Measurements from ENCODE around the gene GATC.

DNA sequence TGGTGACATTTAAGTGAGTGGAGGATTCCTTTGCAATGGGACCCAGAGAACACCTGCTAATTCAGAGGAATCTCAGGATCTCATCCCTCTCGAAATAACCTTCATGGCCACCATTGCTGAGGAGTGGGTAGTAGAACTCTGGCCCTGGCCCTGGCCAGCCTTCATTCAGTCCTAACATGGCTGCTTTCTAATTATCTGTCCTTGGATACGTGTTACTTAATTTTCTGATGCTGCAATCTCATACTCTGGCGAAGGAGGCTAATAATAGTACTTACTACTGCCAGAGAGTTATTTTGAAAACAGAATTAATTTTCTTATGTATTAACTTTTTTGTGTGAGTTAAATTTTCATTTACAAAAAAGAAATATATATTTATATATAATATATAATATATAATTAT, 20.4 kb upstream of the GATC start:
- TF ChIP-seq POLR2AphosphoS5 (IDR thresholded peaks at IDR 0.05; ENCODE audit: low read length): no peak
- TF ChIP-seq SIN3A (IDR thresholded peaks at IDR 0.05; ENCODE audit: low read depth, low read length): no peak
- no peak for TF ChIP-seq GABPA (IDR thresholded peaks at IDR 0.05; ENCODE audit: low read depth)
- TF ChIP-seq, protein P1, sequence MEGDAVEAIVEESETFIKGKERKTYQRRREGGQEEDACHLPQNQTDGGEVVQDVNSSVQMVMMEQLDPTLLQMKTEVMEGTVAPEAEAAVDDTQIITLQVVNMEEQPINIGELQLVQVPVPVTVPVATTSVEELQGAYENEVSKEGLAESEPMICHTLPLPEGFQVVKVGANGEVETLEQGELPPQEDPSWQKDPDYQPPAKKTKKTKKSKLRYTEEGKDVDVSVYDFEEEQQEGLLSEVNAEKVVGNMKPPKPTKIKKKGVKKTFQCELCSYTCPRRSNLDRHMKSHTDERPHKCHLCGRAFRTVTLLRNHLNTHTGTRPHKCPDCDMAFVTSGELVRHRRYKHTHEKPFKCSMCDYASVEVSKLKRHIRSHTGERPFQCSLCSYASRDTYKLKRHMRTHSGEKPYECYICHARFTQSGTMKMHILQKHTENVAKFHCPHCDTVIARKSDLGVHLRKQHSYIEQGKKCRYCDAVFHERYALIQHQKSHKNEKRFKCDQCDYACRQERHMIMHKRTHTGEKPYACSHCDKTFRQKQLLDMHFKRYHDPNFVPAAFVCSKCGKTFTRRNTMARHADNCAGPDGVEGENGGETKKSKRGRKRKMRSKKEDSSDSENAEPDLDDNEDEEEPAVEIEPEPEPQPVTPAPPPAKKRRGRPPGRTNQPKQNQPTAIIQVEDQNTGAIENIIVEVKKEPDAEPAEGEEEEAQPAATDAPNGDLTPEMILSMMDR (IDR thresholded peaks at IDR 0.05 in 2 of 3, conservative IDR thresholded peaks at IDR 0.05 in 1 of 3; ENCODE audit: control insufficient read depth in 2 of 3, extremely low read depth in 1 of 3, insufficient read depth in 1 of 3, low read depth in 3 of 3, low read length in 3 of 3): no peak
- no peak for TF ChIP-seq FOS (IDR thresholded peaks at IDR 0.05; ENCODE audit: borderline replicate concordance, extremely low read depth, insufficient read length)
- TF ChIP-seq, protein P2, sequence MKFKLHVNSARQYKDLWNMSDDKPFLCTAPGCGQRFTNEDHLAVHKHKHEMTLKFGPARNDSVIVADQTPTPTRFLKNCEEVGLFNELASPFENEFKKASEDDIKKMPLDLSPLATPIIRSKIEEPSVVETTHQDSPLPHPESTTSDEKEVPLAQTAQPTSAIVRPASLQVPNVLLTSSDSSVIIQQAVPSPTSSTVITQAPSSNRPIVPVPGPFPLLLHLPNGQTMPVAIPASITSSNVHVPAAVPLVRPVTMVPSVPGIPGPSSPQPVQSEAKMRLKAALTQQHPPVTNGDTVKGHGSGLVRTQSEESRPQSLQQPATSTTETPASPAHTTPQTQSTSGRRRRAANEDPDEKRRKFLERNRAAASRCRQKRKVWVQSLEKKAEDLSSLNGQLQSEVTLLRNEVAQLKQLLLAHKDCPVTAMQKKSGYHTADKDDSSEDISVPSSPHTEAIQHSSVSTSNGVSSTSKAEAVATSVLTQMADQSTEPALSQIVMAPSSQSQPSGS (IDR thresholded peaks at IDR 0.05; ENCODE audit: low read length): no peak
- TF ChIP-seq, protein P3, sequence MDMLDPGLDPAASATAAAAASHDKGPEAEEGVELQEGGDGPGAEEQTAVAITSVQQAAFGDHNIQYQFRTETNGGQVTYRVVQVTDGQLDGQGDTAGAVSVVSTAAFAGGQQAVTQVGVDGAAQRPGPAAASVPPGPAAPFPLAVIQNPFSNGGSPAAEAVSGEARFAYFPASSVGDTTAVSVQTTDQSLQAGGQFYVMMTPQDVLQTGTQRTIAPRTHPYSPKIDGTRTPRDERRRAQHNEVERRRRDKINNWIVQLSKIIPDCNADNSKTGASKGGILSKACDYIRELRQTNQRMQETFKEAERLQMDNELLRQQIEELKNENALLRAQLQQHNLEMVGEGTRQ (IDR thresholded peaks at IDR 0.05; ENCODE audit: borderline replicate concordance, low read depth, low read length): no peak
- TF ChIP-seq, protein P4, sequence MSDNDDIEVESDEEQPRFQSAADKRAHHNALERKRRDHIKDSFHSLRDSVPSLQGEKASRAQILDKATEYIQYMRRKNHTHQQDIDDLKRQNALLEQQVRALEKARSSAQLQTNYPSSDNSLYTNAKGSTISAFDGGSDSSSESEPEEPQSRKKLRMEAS (IDR thresholded peaks at IDR 0.05; ENCODE audit: low read depth, low read length): no peak
- TF ChIP-seq EZH2 (IDR thresholded peaks at IDR 0.05; ENCODE audit: borderline replicate concordance, control insufficient read depth, low read depth, low read length): no peak
- TF ChIP-seq, protein P5, sequence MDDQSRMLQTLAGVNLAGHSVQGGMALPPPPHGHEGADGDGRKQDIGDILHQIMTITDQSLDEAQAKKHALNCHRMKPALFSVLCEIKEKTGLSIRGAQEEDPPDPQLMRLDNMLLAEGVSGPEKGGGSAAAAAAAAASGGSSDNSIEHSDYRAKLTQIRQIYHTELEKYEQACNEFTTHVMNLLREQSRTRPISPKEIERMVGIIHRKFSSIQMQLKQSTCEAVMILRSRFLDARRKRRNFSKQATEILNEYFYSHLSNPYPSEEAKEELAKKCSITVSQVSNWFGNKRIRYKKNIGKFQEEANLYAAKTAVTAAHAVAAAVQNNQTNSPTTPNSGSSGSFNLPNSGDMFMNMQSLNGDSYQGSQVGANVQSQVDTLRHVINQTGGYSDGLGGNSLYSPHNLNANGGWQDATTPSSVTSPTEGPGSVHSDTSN (IDR thresholded peaks at IDR 0.05; ENCODE audit: insufficient replicate concordance, low read depth, low read length): no peak
- no peak for TF ChIP-seq RAD21 (IDR thresholded peaks at IDR 0.05; ENCODE audit: insufficient read depth, low read depth, low read length)
- no peak for TF ChIP-seq NR2F1 (conservative IDR thresholded peaks at IDR 0.05)
- TF ChIP-seq NR2C2 (IDR thresholded peaks at IDR 0.05; ENCODE audit: borderline replicate concordance, control insufficient read depth, insufficient read length, low read depth): no peak
- TF ChIP-seq ZNF384 (IDR thresholded peaks at IDR 0.05; ENCODE audit: borderline replicate concordance, low read depth, low read length): no peak

Measured in GM12878 (cell line).